HepG2 (cell line): ENCODE measurements around the gene LCN2. TPM values are rescaled to one million over a fixed set of nuclear protein-coding genes. Genes with fewer than 3 reads are reported as not detected.

Experiments used
- ARID2 ChIP-seq: sonication (generic); formaldehyde crosslinking; IDR thresholded peaks from 2 replicates; pipeline ENCODE4 v1.8.1; 2022; ENCODE audit warnings: mild to moderate bottlenecking, missing genetic modification reagents, borderline replicate concordance
- ATRX ChIP-seq: sonication (generic); formaldehyde crosslinking; IDR thresholded peaks from 2 replicates; pipeline ENCODE4 v1.4.0; 2020; ENCODE audit warnings: missing genetic modification reagents, borderline replicate concordance
- HHEX ChIP-seq: IDR thresholded peaks from 2 replicates; pipeline ENCODE4 v1.6.1; 2016; ENCODE audit warnings: control low read depth
- MAF1 ChIP-seq: sonication (generic); formaldehyde crosslinking; IDR thresholded peaks from 2 replicates; pipeline ENCODE4 v1.5.0; 2020; ENCODE audit warnings: missing genetic modification reagents, borderline replicate concordance
- MAX ChIP-seq: IDR thresholded peaks from 2 replicates; pipeline ENCODE4 v1.6.1; 2012; ENCODE audit warnings: inconsistent platforms
- NBN ChIP-seq: fragments of 450-650 bp; conservative IDR thresholded peaks from 2 replicates; pipeline ENCODE4 v1.6.1; 2017
- NCOR1 ChIP-seq: fragments of 200-600 bp; sonication (generic); IDR thresholded peaks from 2 replicates; pipeline ENCODE4 v1.7.0; 2017; ENCODE audit warnings: antibody characterized with exemption, low read length, borderline replicate concordance
- PHF5A ChIP-seq: IDR thresholded peaks from one replicate; pipeline ENCODE4 v1.6.1; 2018; ENCODE audit warnings: low read depth, missing genetic modification reagents; ENCODE audit not compliant: unreplicated experiment
- RBAK ChIP-seq: sonication (generic); formaldehyde crosslinking; IDR thresholded peaks from 2 replicates; pipeline ENCODE4 v1.5.1; 2020; ENCODE audit warnings: mild to moderate bottlenecking, missing genetic modification reagents
- RBFOX2 ChIP-seq: fragments of 200-400 bp; formaldehyde crosslinking; IDR thresholded peaks from 2 replicates; pipeline ENCODE4 v1.6.1; 2017; ENCODE audit warnings: low read depth, mild to moderate bottlenecking, low read length
- SATB2 ChIP-seq: sonication (generic); formaldehyde crosslinking; IDR thresholded peaks from 2 replicates; pipeline ENCODE4 v1.5.0; 2020; ENCODE audit warnings: missing genetic modification reagents
- WIZ ChIP-seq: sonication (generic); formaldehyde crosslinking; IDR thresholded peaks from 2 replicates; pipeline ENCODE4 v1.5.1; 2020; ENCODE audit warnings: mild to moderate bottlenecking, missing genetic modification reagents
- YY1 ChIP-seq: IDR thresholded peaks from 2 replicates; pipeline ENCODE4 v1.6.1; 2011; ENCODE audit warnings: low read length, low read depth, moderate library complexity, mild to moderate bottlenecking; ENCODE audit not compliant: insufficient read depth, insufficient replicate concordance
- ZFP41 ChIP-seq: sonication (generic); formaldehyde crosslinking; IDR thresholded peaks from 2 replicates; pipeline ENCODE4 v1.4.0; 2020; ENCODE audit warnings: mild to moderate bottlenecking, missing genetic modification reagents, borderline replicate concordance
- ZNF18 ChIP-seq: sonication (generic); formaldehyde crosslinking; IDR thresholded peaks from 2 replicates; pipeline ENCODE4 v1.8.0; 2022; ENCODE audit warnings: mild to moderate bottlenecking, missing genetic modification reagents; ENCODE audit not compliant: insufficient replicate concordance
- ZNF225 ChIP-seq: sonication (generic); formaldehyde crosslinking; IDR thresholded peaks from 2 replicates; pipeline ENCODE4 v1.4.0; 2020; ENCODE audit warnings: mild to moderate bottlenecking, missing genetic modification reagents
- ZNF318 ChIP-seq: sonication (generic); formaldehyde crosslinking; IDR thresholded peaks from 2 replicates; pipeline ENCODE4 v1.4.0; 2020; ENCODE audit warnings: mild to moderate bottlenecking, missing genetic modification reagents
- ZNF33A ChIP-seq: sonication (generic); formaldehyde crosslinking; IDR thresholded peaks from 2 replicates; pipeline ENCODE4 v1.5.1; 2020; ENCODE audit warnings: missing genetic modification reagents, mild to moderate bottlenecking, moderate library complexity, borderline replicate concordance
- ZNF501 ChIP-seq: sonication (generic); formaldehyde crosslinking; IDR thresholded peaks from 2 replicates; pipeline ENCODE4 v1.5.1; 2020; ENCODE audit warnings: mild to moderate bottlenecking, moderate library complexity, missing genetic modification reagents
- ZNF543 ChIP-seq: sonication (generic); formaldehyde crosslinking; IDR thresholded peaks from 2 replicates; pipeline ENCODE4 v1.4.0; 2020; ENCODE audit warnings: mild to moderate bottlenecking, missing genetic modification reagents
- ZNF670 ChIP-seq: sonication (generic); formaldehyde crosslinking; IDR thresholded peaks from 2 replicates; pipeline ENCODE4 v1.8.0; 2022; ENCODE audit warnings: mild to moderate bottlenecking, missing genetic modification reagents, borderline replicate concordance
- polyA plus RNA-seq, 8 experiments: library from polyadenylated mRNA; depleted of rRNA in 3 of 8; stranded (reverse) in 7 of 8; unstranded in 1 of 8; fragments of >200 nt; fragmentation: Illumina TruSeq in 4 of 8; extraction: Trizol in 4 of 8; gene quantifications; 2 replicates each; pipeline versions ENCODE4 v1.2.1 to v1.2.3, GENCODE V29; 2011 to 2016; ENCODE audit warnings: low read depth in 4 of 8, missing spikeins in 1 of 8, mixed read lengths in 1 of 8; ENCODE audit not compliant: insufficient read depth in 1 of 8
- total RNA-seq, 5 experiments: library from RNA; depleted of rRNA; stranded (reverse); fragments of >200 nt; fragmentation: Illumina TruSeq; extraction: Trizol; gene quantifications; 2 replicates each; pipeline ENCODE4 v1.2.3, GENCODE V29; 2016; ENCODE audit warnings: low read depth in 1 of 5

Gene LCN2
- total and polyA plus RNA-seq, 2 of the 13 experiments (the other 11 are each of a cell fraction or from before 2014, with no cell fraction given), result 0.38 to 1.4 TPM

DNA sequence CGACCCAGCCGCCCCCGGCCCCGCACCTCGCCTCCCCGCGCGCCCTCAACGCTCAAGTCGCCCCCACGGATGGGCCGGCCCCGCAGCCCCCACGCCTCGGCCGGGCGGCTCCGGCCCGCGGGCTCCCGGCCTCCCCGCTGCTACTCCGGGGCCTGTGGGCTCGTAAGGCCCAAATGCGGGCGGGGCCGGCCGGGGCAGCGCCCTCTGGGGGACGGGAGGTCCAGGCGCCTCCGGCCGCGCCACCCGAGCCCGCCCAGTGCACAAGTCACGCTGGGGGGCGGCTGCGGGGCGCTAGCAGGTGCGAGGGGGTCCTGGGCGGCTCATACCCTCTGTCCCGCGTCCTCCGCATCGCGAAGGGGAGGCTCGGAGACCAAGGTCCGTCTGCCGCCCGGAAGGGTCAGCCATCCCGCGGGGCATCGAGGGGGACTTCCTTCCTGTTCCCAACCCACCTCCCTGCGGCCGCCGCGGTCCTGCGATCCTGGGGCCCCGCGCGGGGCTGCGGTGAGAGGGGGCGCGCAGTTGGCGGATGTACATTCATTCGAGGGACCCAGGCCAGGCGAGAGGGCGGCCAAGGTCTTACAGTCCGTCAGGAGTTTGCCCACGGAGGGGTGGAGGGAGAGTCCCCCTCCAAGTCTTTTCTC lies 42.3 kb downstream of the LCN2 start, which contains the start of gene CIZ1 (continued):
- peak; percentile 71 for TF ChIP-seq ZNF543 (CRISPR knock-in tag)
- peak; percentile 95 for TF ChIP-seq RBFOX2
- peak; percentile 76; the same call in 1 of the 2 replicates for TF ChIP-seq MAX
- peak; percentile 77 for TF ChIP-seq ZNF18
- TF ChIP-seq ZNF318 (CRISPR knock-in tag), result no peak
- no peak for TF ChIP-seq RBAK (CRISPR knock-in tag)
- no peak for TF ChIP-seq ATRX (CRISPR knock-in tag)
- peak; percentile 87; the same call in 1 of the 2 replicates for TF ChIP-seq ARID2 (CRISPR knock-in tag)
- no peak for TF ChIP-seq WIZ (CRISPR knock-in tag)
- 0 out of 2 replicates have a peak, but pooled peaks have one; percentile 48 for TF ChIP-seq ZNF670 (CRISPR knock-in tag)
- no peak for TF ChIP-seq NBN
- TF ChIP-seq ZFP41 (CRISPR knock-in tag), result 0 out of 2 replicates have a peak, but pooled peaks have one; percentile 43
- peak; percentile 9; the same call in 1 of the 2 replicates for TF ChIP-seq ZNF225 (CRISPR knock-in tag)
- TF ChIP-seq ZNF501 (CRISPR knock-in tag), result no peak; the same call in 1 of the 2 replicates
- no peak for TF ChIP-seq NCOR1
- no peak for TF ChIP-seq MAF1 (CRISPR knock-in tag)
- peak; percentile 51 for TF ChIP-seq YY1
- TF ChIP-seq ZNF33A, result no peak
- no peak; the same call in 1 of the 2 replicates for TF ChIP-seq SATB2 (CRISPR knock-in tag)
- no peak for TF ChIP-seq PHF5A (CRISPR knock-in tag)
- TF ChIP-seq HHEX (CRISPR knock-in tag), result no peak
